Neutrophil (primary cell): ENCODE measurements around the gene NDNF.

Experiments used
- H3K27ac ChIP-seq: fragments of 200-600 bp; sonication (generic); 2 replicates; pipeline ENCODE4 v1.5.1; 2016; ENCODE audit warnings: mild to moderate bottlenecking, moderate library complexity
- H3K27me3 ChIP-seq: fragments of 200-600 bp; sonication (generic); 2 replicates; pipeline ENCODE4 v1.6.0; 2016; ENCODE audit warnings: mild to moderate bottlenecking
- H3K36me3 ChIP-seq: fragments of 200-600 bp; sonication (generic); 2 replicates; pipeline ENCODE4 v1.5.1; 2017
- H3K4me1 ChIP-seq, 2 experiments: fragments of 200-600 bp in 1 of 2; sonication (generic) in 1 of 2; 1 replicate in 1 of 2; 2 replicates in 1 of 2; pipeline versions ENCODE4 v1.5.1 to v1.6.1; 2013 to 2016; ENCODE audit warnings: low read depth in 1 of 2, low read length in 1 of 2, mild to moderate bottlenecking in 1 of 2, moderate library complexity in 1 of 2; ENCODE audit not compliant: control insufficient read depth in 1 of 2, insufficient read depth in 1 of 2
- H3K4me3 ChIP-seq, 2 experiments: fragments of 200-600 bp in 1 of 2; sonication (generic) in 1 of 2; 1 replicate in 1 of 2; 2 replicates in 1 of 2; pipeline ENCODE4 v1.5.1; 2013 to 2016; ENCODE audit warnings: low read depth in 1 of 2, low read length in 1 of 2, mild to moderate bottlenecking in 1 of 2, moderate library complexity in 1 of 2
- H3K9me3 ChIP-seq: fragments of 200-600 bp; sonication (generic); 2 replicates; pipeline ENCODE4 v1.5.1; 2016
- CTCF ChIP-seq: fragments of 200-600 bp; sonication (generic); IDR thresholded peaks from 2 replicates; pipeline ENCODE4 v1.5.1; 2016; ENCODE audit warnings: antibody characterized with exemption

NDNF gene

GRCh38 chr4:121034017-121034416 lies 38.3 kb downstream of the NDNF start:
- Histone ChIP-seq H3K27me3 (no peaks in the 10 kb centered on the region), H3K9me3 (no peaks in the 10 kb centered on the region), H3K4me3 (no peak overlapping the region), H3K4me1 (peaks cover 8 to 21% of the 10 kb centered on the region in 2 experiments), H3K27ac (no peak overlapping the region), H3K36me3 (no peaks in the 10 kb centered on the region)
- TF ChIP-seq CTCF = no peak

GRCh38 chr4:121030711-121031110 lies 41.6 kb downstream of the NDNF start:
- Histone ChIP-seq H3K4me3 (no peak overlapping the region), H3K9me3 (no peaks in the 10 kb centered on the region), H3K27me3 (no peaks in the 10 kb centered on the region), H3K36me3 (no peaks in the 10 kb centered on the region), H3K4me1 (peaks cover 9 to 27% of the 10 kb centered on the region in 2 experiments), H3K27ac (no peak overlapping the region)
- TF ChIP-seq CTCF = no peak

GRCh38 chr4:121030131-121030530 lies 42.2 kb downstream of the NDNF start:
- no peaks in the 10 kb centered on the region for H3K27me3 ChIP-seq
- no peak overlapping the region for H3K4me3 ChIP-seq
- TF ChIP-seq CTCF = no peak
- no peaks in the 10 kb centered on the region for H3K9me3 ChIP-seq
- peaks cover 9 to 27% of the 10 kb centered on the region in 2 experiments for H3K4me1 ChIP-seq
- no peak overlapping the region for H3K27ac ChIP-seq
- H3K36me3 ChIP-seq = no peaks in the 10 kb centered on the region

GRCh38 chr4:121026034-121026433 lies 46.3 kb downstream of the NDNF start:
- Histone ChIP-seq H3K9me3 (no peaks in the 10 kb centered on the region), H3K4me3 (no peak overlapping the region), H3K4me1 (peaks cover 9 to 25% of the 10 kb centered on the region in 2 experiments), H3K36me3 (no peaks in the 10 kb centered on the region), H3K27me3 (no peaks in the 10 kb centered on the region), H3K27ac (no peak overlapping the region)
- no peak for TF ChIP-seq CTCF

GRCh38 chr4:121025540-121025939 lies 46.8 kb downstream of the NDNF start:
- TF ChIP-seq CTCF = no peak
- Histone ChIP-seq H3K36me3 (no peaks in the 10 kb centered on the region), H3K27ac (no peak overlapping the region), H3K4me3 (no peak overlapping the region), H3K4me1 (peaks cover 5 to 20% of the 10 kb centered on the region in 2 experiments), H3K9me3 (no peaks in the 10 kb centered on the region), H3K27me3 (no peaks in the 10 kb centered on the region)

GRCh38 chr4:121018543-121018942 lies 53.8 kb downstream of the NDNF start:
- TF ChIP-seq CTCF = no peak
- Histone ChIP-seq H3K4me1 (no peaks in the 10 kb centered on the region), H3K4me3 (no peak overlapping the region), H3K9me3 (no peaks in the 10 kb centered on the region), H3K36me3 (no peaks in the 10 kb centered on the region), H3K27ac (no peak overlapping the region), H3K27me3 (no peaks in the 10 kb centered on the region)
